Hippocampal formation (tissue), 2 donors: ENCODE measurements around the gene AXIN2.

Source experiments
- DNase-seq, 2 donors: peaks; one replicate each; lab custom pipeline; 2025; lab: John Stamatoyannopoulos, UW

AXIN2 gene

GRCh38 chr17:65584604-65585521, 23.4 kb upstream of the AXIN2 start:
- DNase-seq = peak in 1 of 2 donors; percentile 4

GRCh38 chr17:65583921-65584603, 22.6 kb upstream of the AXIN2 start:
- peak in 1 of 2 donors; percentile 36 for DNase-seq

- no peak for DNase-seq
These were observed 15.5 kb upstream of the AXIN2 start for GRCh38 chr17:65576939-65577338.

- no peak for DNase-seq
These were observed 11.8 kb upstream of the AXIN2 start for GRCh38 chr17:65573282-65573602.

- no peak for DNase-seq
These were observed 11.3 kb upstream of the AXIN2 start for GRCh38 chr17:65572581-65573281.

- DNase-seq = no peak
These were observed 10.7 kb upstream of the AXIN2 start for GRCh38 chr17:65572186-65572580.

GRCh38 chr17:65568918-65569317, 7.5 kb upstream of the AXIN2 start:
- DNase-seq = no peak

- DNase-seq = no peak
These were observed 6.1 kb upstream of the AXIN2 start for GRCh38 chr17:65567566-65567965.

GRCh38 chr17:65565559-65565958, 4.1 kb upstream of the AXIN2 start:
- DNase-seq = no peak

GRCh38 chr17:65564793-65565192, 3.3 kb upstream of the AXIN2 start:
- DNase-seq = peak in 1 of 2 donors; percentile 8

GRCh38 chr17:65562206-65562531, 721 bp upstream of the AXIN2 start:
- no peak for DNase-seq

GRCh38 chr17:65560628-65561451, 608 bp downstream of the AXIN2 start:
- peak; percentile 60 to 70 for DNase-seq

- DNase-seq = peak in 1 of 2 donors; percentile 23
These were observed 1.4 kb downstream of the AXIN2 start for GRCh38 chr17:65559804-65560627.

- DNase-seq = no peak
These were observed 2.0 kb downstream of the AXIN2 start for GRCh38 chr17:65559461-65559803.

- DNase-seq = no peak
These were observed 2.6 kb downstream of the AXIN2 start for GRCh38 chr17:65558683-65559460.

- DNase-seq = no peak
These were observed 3.2 kb downstream of the AXIN2 start for GRCh38 chr17:65558311-65558682.

GRCh38 chr17:65557349-65558310, 3.8 kb downstream of the AXIN2 start:
- no peak for DNase-seq

- no peak for DNase-seq
These were observed 4.5 kb downstream of the AXIN2 start for GRCh38 chr17:65556910-65557348.
